Activated CD4-positive, alpha-beta T cell treated with anti-CD3 and anti-CD28 coated beads, Interleukin-2, amount 10 ng/mL, durations not matched to agents 24 days and 14 days (primary cell): ENCODE measurements around the gene KCNJ3. TPM values are rescaled to one million over a fixed set of nuclear protein-coding genes. Genes with fewer than 3 reads are reported as not detected.

Source experiments
- DNase-seq: peaks from one replicate; pipeline ENCODE4 v3.0.0; 2022
- H3K27ac Mint-ChIP-seq: one replicate; pipeline ENCODE4 v1.8.0; 2022; ENCODE audit warnings: mild to moderate bottlenecking, mixed read lengths
- H3K27me3 Mint-ChIP-seq: one replicate; pipeline ENCODE4 v1.8.0; 2022; ENCODE audit warnings: mixed read lengths
- H3K36me3 Mint-ChIP-seq: one replicate; pipeline ENCODE4 v1.8.0; 2022; ENCODE audit warnings: low read depth, mild to moderate bottlenecking, mixed read lengths
- H3K4me1 Mint-ChIP-seq: one replicate; pipeline ENCODE4 v1.8.0; 2021; ENCODE audit warnings: mixed read lengths
- H3K4me3 Mint-ChIP-seq: one replicate; pipeline ENCODE4 v1.8.0; 2022; ENCODE audit warnings: mild to moderate bottlenecking, moderate library complexity, mixed read lengths
- H3K9me3 Mint-ChIP-seq: one replicate; pipeline ENCODE4 v1.8.0; 2021; ENCODE audit warnings: mixed read lengths
- intact Hi-C: fragments of 100-400 bp; cut with micrococcal nuclease; formaldehyde crosslinking; loops from one replicate; pipeline ENCODE4 v1.15.1; 2023
- total RNA-seq: library from RNA; stranded (reverse); gene quantifications from 2 replicates; pipeline ENCODE4 v1.2.3, GENCODE V29; 2022

The KCNJ3 gene
- total RNA-seq, 1 donor from 2014 or later: not detected

- Mint-ChIP-seq H3K4me3 (no peak overlapping the region), H3K27me3 (no peaks in the 10 kb centered on the region), H3K36me3 (no peaks in the 10 kb centered on the region), H3K9me3 (no peaks in the 10 kb centered on the region), H3K4me1 (no peaks in the 10 kb centered on the region), H3K27ac (no peak overlapping the region)
- DNase-seq: no peak
- intact Hi-C loops: no loop called here
These were observed 25.8 kb downstream of the KCNJ3 start for GRCh38 chr2:154724194-154724797.

GRCh38 chr2:154740361-154740760 is 41.9 kb downstream of the KCNJ3 start:
- Mint-ChIP-seq H3K36me3 (no peaks in the 10 kb centered on the region), H3K4me3 (no peak overlapping the region)

DNA sequence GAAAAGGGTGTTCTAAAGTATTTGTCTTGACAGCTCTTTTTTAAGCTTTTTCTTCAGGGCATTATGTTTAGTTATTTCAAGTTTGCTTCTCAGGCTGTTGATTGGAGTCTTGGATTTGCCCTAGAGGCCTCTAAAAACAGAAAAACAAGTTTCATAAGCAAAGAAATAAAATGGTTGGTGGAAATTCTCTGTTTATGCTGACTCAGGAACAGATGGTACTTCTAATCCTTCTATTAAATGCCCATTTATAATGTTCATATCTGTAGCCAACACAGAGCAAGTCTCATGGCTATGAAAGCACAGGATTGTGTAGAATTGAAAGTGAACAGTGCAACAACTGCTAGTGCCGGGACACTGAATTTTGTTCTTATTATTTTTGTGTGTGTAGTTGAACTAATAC is 60.4 kb downstream of the KCNJ3 start:
- Mint-ChIP-seq H3K36me3 (no peaks in the 10 kb centered on the region), H3K27me3 (no peaks in the 10 kb centered on the region), H3K9me3 (no peaks in the 10 kb centered on the region), H3K4me1 (no peaks in the 10 kb centered on the region), H3K27ac (no peak overlapping the region), H3K4me3 (no peak overlapping the region)
- no peak for DNase-seq
- intact Hi-C loops: no loop called here

More at GRCh38 chr2:154740361-154740760, 41.9 kb downstream of the KCNJ3 start:
- no peaks in the 10 kb centered on the region for H3K9me3 Mint-ChIP-seq
- H3K27ac Mint-ChIP-seq: no peak overlapping the region
- no peak for DNase-seq
- no peaks in the 10 kb centered on the region for H3K27me3 Mint-ChIP-seq
- H3K4me1 Mint-ChIP-seq: no peaks in the 10 kb centered on the region
- intact Hi-C loops: no loop called here

DNA sequence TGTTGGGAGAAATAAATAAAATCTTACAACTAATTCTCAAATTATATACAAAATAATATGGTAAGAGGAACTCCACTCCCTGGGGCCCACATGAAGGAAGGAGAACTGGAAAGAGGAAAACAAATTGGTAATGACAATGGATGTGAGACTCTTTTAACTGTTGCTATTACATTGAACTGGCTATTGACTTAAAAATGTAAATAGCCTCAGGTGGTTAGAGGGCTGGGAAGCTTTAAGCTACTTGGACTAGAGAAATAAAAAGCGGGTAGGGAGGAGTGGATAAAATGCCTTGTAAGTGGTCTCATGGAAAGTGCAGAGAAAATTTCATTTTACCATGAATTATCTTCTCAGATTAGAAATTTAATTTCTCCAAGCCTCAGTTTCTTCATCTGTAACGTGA is 64.1 kb downstream of the KCNJ3 start:
- H3K9me3 Mint-ChIP-seq: no peaks in the 10 kb centered on the region
- H3K4me3 Mint-ChIP-seq: no peak overlapping the region
- DNase-seq: no peak
- no peaks in the 10 kb centered on the region for H3K27me3 Mint-ChIP-seq
- intact Hi-C loops: no loop called here
- H3K4me1 Mint-ChIP-seq: no peaks in the 10 kb centered on the region
- no peak overlapping the region for H3K27ac Mint-ChIP-seq
- H3K36me3 Mint-ChIP-seq: no peaks in the 10 kb centered on the region

GRCh38 chr2:154771664-154772284 is 73.3 kb downstream of the KCNJ3 start:
- no peak overlapping the region for H3K4me3 Mint-ChIP-seq
- H3K9me3 Mint-ChIP-seq: no peaks in the 10 kb centered on the region
- H3K36me3 Mint-ChIP-seq: no peaks in the 10 kb centered on the region
- no peak overlapping the region for H3K27ac Mint-ChIP-seq
- no peak for DNase-seq
- H3K27me3 Mint-ChIP-seq: no peaks in the 10 kb centered on the region
- intact Hi-C loops: no loop called here
- no peaks in the 10 kb centered on the region for H3K4me1 Mint-ChIP-seq

- no peak for DNase-seq
- no peak overlapping the region for H3K27ac Mint-ChIP-seq
- intact Hi-C loops: no loop called here
- no peaks in the 10 kb centered on the region for H3K27me3 Mint-ChIP-seq
- no peaks in the 10 kb centered on the region for H3K9me3 Mint-ChIP-seq
- no peak overlapping the region for H3K4me3 Mint-ChIP-seq
- no peaks in the 10 kb centered on the region for H3K36me3 Mint-ChIP-seq
- no peaks in the 10 kb centered on the region for H3K4me1 Mint-ChIP-seq
These were observed 78.3 kb downstream of the KCNJ3 start for GRCh38 chr2:154776825-154777224.

DNA sequence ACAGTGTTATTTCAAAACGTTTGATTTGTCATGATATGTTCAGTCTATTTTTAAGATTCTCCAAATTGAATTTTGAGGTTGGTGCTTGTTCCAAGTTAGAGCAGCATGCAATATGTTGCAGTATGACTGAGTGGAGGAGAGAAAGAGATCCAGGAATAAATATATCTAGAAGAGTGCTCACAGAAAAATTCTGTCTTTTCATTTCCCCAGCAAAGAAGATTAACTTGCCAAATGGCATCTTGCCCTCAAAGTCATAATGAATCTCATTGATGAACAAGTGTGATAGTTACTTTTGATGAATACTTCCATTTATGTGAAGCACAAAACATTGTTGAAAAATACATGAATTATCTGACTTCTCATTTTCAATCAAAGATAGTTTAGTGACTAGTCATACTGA is 95.9 kb downstream of the KCNJ3 start:
- Mint-ChIP-seq H3K9me3 (no peaks in the 10 kb centered on the region), H3K4me1 (no peaks in the 10 kb centered on the region), H3K27me3 (no peaks in the 10 kb centered on the region), H3K27ac (no peak overlapping the region), H3K36me3 (no peaks in the 10 kb centered on the region), H3K4me3 (no peak overlapping the region)
- intact Hi-C loops: no loop called here
- DNase-seq: no peak

DNA sequence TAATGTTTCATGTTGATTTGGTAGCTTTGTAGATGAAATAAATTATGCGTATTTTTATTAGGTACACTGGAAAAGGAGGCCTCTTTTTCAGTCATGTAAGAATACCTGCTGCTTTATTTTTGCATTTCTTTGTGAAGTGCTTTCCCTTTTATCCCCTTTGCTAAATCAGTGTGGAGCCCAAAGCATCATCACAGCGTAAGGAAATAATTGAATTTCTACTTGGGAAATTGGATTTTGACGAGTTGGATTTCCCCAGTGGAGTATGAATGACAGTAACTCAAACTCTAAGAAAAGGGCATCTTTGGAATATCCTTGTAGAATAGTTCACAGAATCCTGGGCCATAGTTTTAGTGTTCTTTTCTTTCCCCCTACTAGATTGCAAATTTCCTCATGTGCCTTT is 97.2 kb downstream of the KCNJ3 start:
- intact Hi-C loops: no loop called here

DNA sequence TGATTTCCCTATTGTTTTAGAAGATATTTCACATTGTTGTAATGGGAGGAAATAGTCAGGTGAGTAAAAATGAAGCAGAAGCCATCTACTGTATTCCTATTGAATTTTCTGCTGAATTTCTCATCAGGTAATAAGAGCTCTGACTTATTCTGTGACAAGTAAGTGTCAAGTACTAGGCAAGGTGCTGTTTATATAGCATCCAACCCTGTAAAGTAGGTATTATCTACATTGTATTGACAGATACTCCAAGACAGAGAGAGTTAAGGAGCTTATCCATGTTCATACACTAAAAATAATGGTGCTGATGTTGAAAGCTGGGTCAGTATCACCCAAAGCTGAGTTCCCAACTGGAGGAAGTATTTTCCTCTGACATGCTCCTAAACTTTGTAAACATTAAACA is 106.0 kb downstream of the KCNJ3 start:
- Mint-ChIP-seq H3K4me3 (no peak overlapping the region), H3K9me3 (no peaks in the 10 kb centered on the region), H3K36me3 (no peaks in the 10 kb centered on the region), H3K27me3 (no peaks in the 10 kb centered on the region), H3K4me1 (no peaks in the 10 kb centered on the region), H3K27ac (no peak overlapping the region)
- intact Hi-C loops: no loop called here
- no peak for DNase-seq

More for the DNA sequence above, 97.2 kb downstream of the KCNJ3 start:
- Mint-ChIP-seq H3K36me3 (no peaks in the 10 kb centered on the region), H3K27me3 (no peaks in the 10 kb centered on the region), H3K9me3 (no peaks in the 10 kb centered on the region), H3K4me3 (no peak overlapping the region), H3K4me1 (no peaks in the 10 kb centered on the region), H3K27ac (no peak overlapping the region)
- DNase-seq: no peak

GRCh38 chr2:154813636-154814035 is 115.1 kb downstream of the KCNJ3 start:
- H3K36me3 Mint-ChIP-seq: no peaks in the 10 kb centered on the region
- H3K27me3 Mint-ChIP-seq: no peaks in the 10 kb centered on the region
- H3K9me3 Mint-ChIP-seq: no peaks in the 10 kb centered on the region
- no peaks in the 10 kb centered on the region for H3K4me1 Mint-ChIP-seq
- no peak for DNase-seq
- no peak overlapping the region for H3K27ac Mint-ChIP-seq
- no peak overlapping the region for H3K4me3 Mint-ChIP-seq
- intact Hi-C loops: no loop called here

- H3K36me3 Mint-ChIP-seq: no peaks in the 10 kb centered on the region
- no peaks in the 10 kb centered on the region for H3K4me1 Mint-ChIP-seq
- H3K9me3 Mint-ChIP-seq: no peaks in the 10 kb centered on the region
- no peak overlapping the region for H3K27ac Mint-ChIP-seq
- intact Hi-C loops: no loop called here
- H3K4me3 Mint-ChIP-seq: no peak overlapping the region
- H3K27me3 Mint-ChIP-seq: no peaks in the 10 kb centered on the region
- no peak for DNase-seq
These were observed 116.4 kb downstream of the KCNJ3 start for GRCh38 chr2:154814856-154815255.

GRCh38 chr2:154825358-154825757 is 126.9 kb downstream of the KCNJ3 start:
- Mint-ChIP-seq H3K27me3 (no peaks in the 10 kb centered on the region), H3K27ac (no peak overlapping the region), H3K4me3 (no peak overlapping the region), H3K4me1 (no peaks in the 10 kb centered on the region), H3K9me3 (no peaks in the 10 kb centered on the region), H3K36me3 (no peaks in the 10 kb centered on the region)
- intact Hi-C loops: no loop called here
- no peak for DNase-seq

GRCh38 chr2:154826827-154827226 is 128.3 kb downstream of the KCNJ3 start:
- H3K4me3 Mint-ChIP-seq: no peak overlapping the region
- DNase-seq: no peak
- H3K27me3 Mint-ChIP-seq: no peaks in the 10 kb centered on the region
- H3K9me3 Mint-ChIP-seq: no peaks in the 10 kb centered on the region
- intact Hi-C loops: no loop called here
- no peak overlapping the region for H3K27ac Mint-ChIP-seq
- no peaks in the 10 kb centered on the region for H3K4me1 Mint-ChIP-seq
- no peaks in the 10 kb centered on the region for H3K36me3 Mint-ChIP-seq

- no peak overlapping the region for H3K4me3 Mint-ChIP-seq
- no peak overlapping the region for H3K27ac Mint-ChIP-seq
- H3K36me3 Mint-ChIP-seq: no peaks in the 10 kb centered on the region
- intact Hi-C loops: no loop called here
- no peak for DNase-seq
- H3K9me3 Mint-ChIP-seq: no peaks in the 10 kb centered on the region
- H3K27me3 Mint-ChIP-seq: no peaks in the 10 kb centered on the region
- no peaks in the 10 kb centered on the region for H3K4me1 Mint-ChIP-seq
These were observed 128.8 kb downstream of the KCNJ3 start for GRCh38 chr2:154827286-154827685.

GRCh38 chr2:154832711-154833110 is 134.2 kb downstream of the KCNJ3 start:
- intact Hi-C loops: no loop called here
- no peaks in the 10 kb centered on the region for H3K36me3 Mint-ChIP-seq
- no peaks in the 10 kb centered on the region for H3K9me3 Mint-ChIP-seq
- no peak overlapping the region for H3K4me3 Mint-ChIP-seq
- no peaks in the 10 kb centered on the region for H3K4me1 Mint-ChIP-seq
- no peaks in the 10 kb centered on the region for H3K27me3 Mint-ChIP-seq
- no peak for DNase-seq
- no peak overlapping the region for H3K27ac Mint-ChIP-seq
